Activated T-helper 2 cell treated with anti-CD3 and anti-CD28 coated beads, Interferon-gamma antibody, Interleukin-2, Interleukin-4, amounts not matched to agents 10 μg/mL and 5 μg/mL and 100 μg/mL, durations not matched to agents 14 hours and 24 hours and 36 hours (primary cell): Measurements from ENCODE around the gene LRRN4. TPM values are rescaled to one million over a fixed set of nuclear protein-coding genes. Genes with fewer than 3 reads are reported as not detected.
"Not testable (repeated sequence)": the region's sequence is repeated elsewhere in the genome, so short reads cannot be mapped to it uniquely, and the experiment has no call there.

Source experiments
- DNase-seq: peaks from one replicate; pipeline ENCODE4 v3.0.0; 2021; ENCODE audit warnings: low spot score
- H3K27ac Mint-ChIP-seq: one replicate; pipeline ENCODE4 v1.8.0; 2021; ENCODE audit warnings: mixed read lengths
- H3K27me3 Mint-ChIP-seq: one replicate; pipeline ENCODE4 v1.8.0; 2021; ENCODE audit warnings: low read depth, mixed read lengths
- H3K36me3 Mint-ChIP-seq: one replicate; pipeline ENCODE4 v1.8.0; 2021; ENCODE audit warnings: low read depth, mixed read lengths
- H3K4me1 Mint-ChIP-seq: one replicate; pipeline ENCODE4 v1.8.0; 2021; ENCODE audit warnings: low read depth, mixed read lengths
- H3K4me3 Mint-ChIP-seq: one replicate; pipeline ENCODE4 v1.8.0; 2021; ENCODE audit warnings: low read depth, mild to moderate bottlenecking, moderate library complexity, mixed read lengths
- H3K9me3 Mint-ChIP-seq: one replicate; pipeline ENCODE4 v1.8.0; 2021; ENCODE audit warnings: mixed read lengths
- intact Hi-C: fragments of 100-400 bp; cut with micrococcal nuclease; formaldehyde crosslinking; loops from one replicate; pipeline ENCODE4 v1.15.1; 2023
- total RNA-seq: library from RNA; stranded (reverse); gene quantifications from 2 replicates; pipeline ENCODE4 v1.2.3, GENCODE V29; 2022

LRRN4 gene
- total RNA-seq, 1 donor from 2014 or later, result not detected

- Mint-ChIP-seq H3K36me3 (no peaks in the 10 kb centered on the region), H3K27ac (no peak overlapping the region), H3K27me3 (peaks cover 36% of the 10 kb centered on the region), H3K9me3 (no peaks in the 10 kb centered on the region), H3K4me1 (no peaks in the 10 kb centered on the region), H3K4me3 (no peak overlapping the region)
- intact Hi-C loops, result no loop called here
- DNase-seq, result no peak
Observed at GRCh38 chr20:6055981-6056569, 2.2 kb upstream of the LRRN4 start.

GRCh38 chr20:6055161-6055783, 1.4 kb upstream of the LRRN4 start:
- Mint-ChIP-seq H3K36me3 (no peaks in the 10 kb centered on the region), H3K4me3 (no peak overlapping the region), H3K27ac (no peak overlapping the region), H3K4me1 (no peaks in the 10 kb centered on the region), H3K9me3 (no peaks in the 10 kb centered on the region), H3K27me3 (peaks cover 44% of the 10 kb centered on the region)
- DNase-seq, result no peak
- intact Hi-C loops, result no loop called here

GRCh38 chr20:6054689-6055051, 810 bp upstream of the LRRN4 start:
- H3K9me3 Mint-ChIP-seq, intact Hi-C loops, H3K4me3 Mint-ChIP-seq, DNase-seq, H3K36me3 Mint-ChIP-seq, H3K27ac Mint-ChIP-seq, H3K4me1 Mint-ChIP-seq: not testable (repeated sequence)
- H3K27me3 Mint-ChIP-seq, result peaks cover 48% of the 10 kb centered on the region

- no peak for DNase-seq
- H3K9me3 Mint-ChIP-seq, result no peaks in the 10 kb centered on the region
- H3K36me3 Mint-ChIP-seq, result no peaks in the 10 kb centered on the region
- no peak overlapping the region for H3K27ac Mint-ChIP-seq
- intact Hi-C loops, result no loop called here
- peak overlapping the region; percentile 17 for H3K4me3 Mint-ChIP-seq
- H3K27me3 Mint-ChIP-seq, result peaks cover 42% of the 10 kb centered on the region
- no peaks in the 10 kb centered on the region for H3K4me1 Mint-ChIP-seq
Observed at GRCh38 chr20:6053064-6053775, 640 bp downstream of the LRRN4 start.

GRCh38 chr20:6051505-6051904, 2.4 kb downstream of the LRRN4 start:
- Mint-ChIP-seq H3K4me1 (no peaks in the 10 kb centered on the region), H3K27ac (no peak overlapping the region), H3K36me3 (no peaks in the 10 kb centered on the region), H3K4me3 (no peak overlapping the region), H3K9me3 (no peaks in the 10 kb centered on the region), H3K27me3 (peaks cover 31% of the 10 kb centered on the region)
- intact Hi-C loops, result no loop called here
- DNase-seq, result no peak

- Mint-ChIP-seq H3K27me3 (peaks cover 28% of the 10 kb centered on the region), H3K27ac (no peak overlapping the region), H3K4me1 (no peaks in the 10 kb centered on the region), H3K36me3 (no peaks in the 10 kb centered on the region), H3K4me3 (no peak overlapping the region), H3K9me3 (no peaks in the 10 kb centered on the region)
- no peak for DNase-seq
- intact Hi-C loops, result no loop called here
Observed at GRCh38 chr20:6048391-6048790, 5.5 kb downstream of the LRRN4 start.

- no peaks in the 10 kb centered on the region for H3K4me1 Mint-ChIP-seq
- no peak for DNase-seq
- H3K36me3 Mint-ChIP-seq, result peaks cover 7% of the 10 kb centered on the region
- no peak overlapping the region for H3K4me3 Mint-ChIP-seq
- no peak overlapping the region for H3K27ac Mint-ChIP-seq
- intact Hi-C loops, result no loop called here
- no peaks in the 10 kb centered on the region for H3K9me3 Mint-ChIP-seq
- peaks cover 15% of the 10 kb centered on the region for H3K27me3 Mint-ChIP-seq
Observed at GRCh38 chr20:6046432-6046831, 7.4 kb downstream of the LRRN4 start.

GRCh38 chr20:6045566-6045965, 8.3 kb downstream of the LRRN4 start:
- intact Hi-C loops, result no loop called here
- peaks cover 11% of the 10 kb centered on the region for H3K36me3 Mint-ChIP-seq

GRCh38 chr20:6044115-6044514, 9.7 kb downstream of the LRRN4 start:
- H3K27me3 Mint-ChIP-seq, result no peaks in the 10 kb centered on the region
- no peaks in the 10 kb centered on the region for H3K9me3 Mint-ChIP-seq
- intact Hi-C loops, result no loop called here
- peaks cover 22% of the 10 kb centered on the region for H3K36me3 Mint-ChIP-seq
- H3K4me3 Mint-ChIP-seq, result no peak overlapping the region
- no peak overlapping the region for H3K27ac Mint-ChIP-seq
- H3K4me1 Mint-ChIP-seq, result no peaks in the 10 kb centered on the region
- no peak for DNase-seq

More at GRCh38 chr20:6045566-6045965, 8.3 kb downstream of the LRRN4 start:
- Mint-ChIP-seq H3K4me3 (no peak overlapping the region), H3K27me3 (peaks cover 7% of the 10 kb centered on the region), H3K9me3 (no peaks in the 10 kb centered on the region), H3K27ac (no peak overlapping the region), H3K4me1 (no peaks in the 10 kb centered on the region)
- DNase-seq, result no peak

- H3K27ac Mint-ChIP-seq, result no peak overlapping the region
- no peaks in the 10 kb centered on the region for H3K4me1 Mint-ChIP-seq
- no peak overlapping the region for H3K4me3 Mint-ChIP-seq
- intact Hi-C loops, result no loop called here
- H3K9me3 Mint-ChIP-seq, result no peaks in the 10 kb centered on the region
- no peaks in the 10 kb centered on the region for H3K27me3 Mint-ChIP-seq
- H3K36me3 Mint-ChIP-seq, result peaks cover 37% of the 10 kb centered on the region
- no peak for DNase-seq
Observed at GRCh38 chr20:6041808-6042265, 12.0 kb downstream of the LRRN4 start.

- no peak for DNase-seq
- Mint-ChIP-seq H3K27ac (no peak overlapping the region), H3K4me3 (no peak overlapping the region), H3K9me3 (no peaks in the 10 kb centered on the region), H3K4me1 (no peaks in the 10 kb centered on the region), H3K36me3 (peaks cover 37% of the 10 kb centered on the region), H3K27me3 (no peaks in the 10 kb centered on the region)
- intact Hi-C loops, result no loop called here
Observed at GRCh38 chr20:6040958-6041807, 12.7 kb downstream of the LRRN4 start.

GRCh38 chr20:6040540-6040939, 13.3 kb downstream of the LRRN4 start:
- no peaks in the 10 kb centered on the region for H3K27me3 Mint-ChIP-seq

More at GRCh38 chr20:6040540-6040939, 13.3 kb downstream of the LRRN4 start:
- H3K36me3 Mint-ChIP-seq, result peaks cover 37% of the 10 kb centered on the region
- intact Hi-C loops, result no loop called here
- no peak overlapping the region for H3K27ac Mint-ChIP-seq
- DNase-seq, result no peak
- no peaks in the 10 kb centered on the region for H3K9me3 Mint-ChIP-seq
- no peaks in the 10 kb centered on the region for H3K4me1 Mint-ChIP-seq
- no peak overlapping the region for H3K4me3 Mint-ChIP-seq
